CD4-positive, alpha-beta T cell treated with Interleukin-6 at 100 ng/mL for 8 hours (primary cell): ENCODE measurements around the gene KDM8.
"Not testable (repeated sequence)": the region's sequence is repeated elsewhere in the genome, so short reads cannot be mapped to it uniquely, and the experiment has no call there.

Experiments used
- DNase-seq: peaks from one replicate; pipeline ENCODE4 v3.0.0-alpha.2; 2020; ENCODE audit warnings: mixed read lengths, low spot score

The KDM8 gene

DNA sequence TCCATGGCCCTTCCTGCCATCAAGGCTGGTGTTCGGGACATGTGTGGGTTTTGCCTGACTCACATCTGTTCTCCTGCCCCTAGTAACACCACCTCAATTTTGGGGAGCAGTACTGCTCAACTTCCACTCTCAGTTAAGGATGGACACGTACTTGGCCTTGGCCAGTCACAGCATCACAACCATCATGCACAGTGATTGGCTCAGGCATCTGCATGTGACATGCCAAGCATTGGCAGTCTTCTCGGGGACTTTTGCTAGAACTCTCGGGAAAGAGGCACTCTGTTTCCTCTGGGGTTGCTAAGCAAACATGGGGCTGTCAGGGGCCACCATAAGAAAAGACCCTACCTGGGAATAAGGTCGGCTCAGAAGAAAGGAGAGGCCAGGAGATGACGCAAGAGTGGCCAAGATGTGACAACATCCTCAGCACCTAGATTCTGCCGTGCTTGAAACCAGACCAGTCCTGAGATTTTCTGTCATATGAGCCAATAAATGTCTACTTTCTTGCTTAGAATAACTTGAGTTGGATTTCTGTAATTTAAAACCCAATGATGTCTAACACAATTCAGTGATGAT lies 11.9 kb upstream of the KDM8 start:
- no peak for DNase-seq

DNA sequence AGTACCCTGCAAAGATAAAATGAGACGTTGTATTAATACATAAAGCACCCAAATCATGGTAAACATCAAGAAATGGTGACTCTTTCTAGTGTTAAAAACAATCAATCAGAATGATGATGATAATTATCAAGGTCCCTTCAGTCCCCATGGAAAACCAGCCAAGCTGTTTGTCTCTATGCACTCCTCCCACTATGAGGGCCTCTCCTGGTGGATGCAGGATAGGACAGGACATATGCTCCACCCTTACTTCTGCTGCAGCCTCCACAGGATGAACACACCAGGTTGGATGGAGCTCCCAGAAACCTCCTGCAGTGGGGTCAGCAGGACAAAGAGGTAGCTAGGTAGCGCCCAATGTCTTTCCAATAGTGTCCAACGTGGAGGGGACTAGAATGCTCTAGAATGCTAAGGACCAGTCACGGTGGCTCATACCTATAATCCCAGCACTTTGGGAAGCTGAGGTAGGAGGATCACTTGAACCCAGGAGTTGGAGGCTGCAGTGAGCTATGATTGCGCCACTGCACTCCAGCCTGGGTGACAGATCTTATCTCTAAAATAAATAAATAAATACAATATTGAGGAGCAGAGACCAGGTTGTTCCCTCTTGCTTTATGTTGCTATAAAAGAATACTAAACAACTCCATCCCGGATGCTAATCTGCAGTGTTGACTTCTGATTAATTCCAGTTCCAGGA lies 9.9 kb upstream of the KDM8 start:
- DNase-seq: no peak

DNA sequence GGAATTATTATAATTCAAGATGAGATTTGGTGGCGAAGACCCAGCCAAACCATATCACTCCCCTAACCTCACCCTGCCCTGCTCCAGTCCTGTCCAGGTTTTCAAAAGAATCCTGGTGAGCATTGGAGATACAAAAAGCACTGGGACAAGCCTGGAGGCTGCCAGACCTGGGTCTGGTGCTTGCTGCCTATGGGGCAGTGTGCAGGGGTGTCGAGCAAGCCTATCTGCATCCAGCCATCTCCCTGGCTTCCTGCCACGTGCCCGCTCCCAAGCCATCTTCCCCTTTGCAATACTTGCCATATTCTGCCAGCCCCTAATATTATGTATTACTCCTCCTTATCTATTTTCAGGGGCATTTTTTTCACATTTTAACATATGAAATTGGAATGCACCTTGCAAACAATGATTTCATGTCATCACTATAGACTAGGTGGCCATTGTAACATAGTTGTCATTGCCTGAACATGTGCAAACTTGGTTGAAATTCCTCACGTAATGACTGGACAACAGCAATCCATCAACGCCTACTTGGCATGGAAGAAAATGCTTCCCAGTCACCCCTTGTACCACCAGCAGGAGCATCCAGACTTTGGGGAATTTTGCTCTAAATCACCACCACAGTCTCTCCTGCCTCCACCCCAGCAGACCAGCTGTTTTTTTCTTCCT lies 8.1 kb upstream of the KDM8 start:
- no peak for DNase-seq

DNA sequence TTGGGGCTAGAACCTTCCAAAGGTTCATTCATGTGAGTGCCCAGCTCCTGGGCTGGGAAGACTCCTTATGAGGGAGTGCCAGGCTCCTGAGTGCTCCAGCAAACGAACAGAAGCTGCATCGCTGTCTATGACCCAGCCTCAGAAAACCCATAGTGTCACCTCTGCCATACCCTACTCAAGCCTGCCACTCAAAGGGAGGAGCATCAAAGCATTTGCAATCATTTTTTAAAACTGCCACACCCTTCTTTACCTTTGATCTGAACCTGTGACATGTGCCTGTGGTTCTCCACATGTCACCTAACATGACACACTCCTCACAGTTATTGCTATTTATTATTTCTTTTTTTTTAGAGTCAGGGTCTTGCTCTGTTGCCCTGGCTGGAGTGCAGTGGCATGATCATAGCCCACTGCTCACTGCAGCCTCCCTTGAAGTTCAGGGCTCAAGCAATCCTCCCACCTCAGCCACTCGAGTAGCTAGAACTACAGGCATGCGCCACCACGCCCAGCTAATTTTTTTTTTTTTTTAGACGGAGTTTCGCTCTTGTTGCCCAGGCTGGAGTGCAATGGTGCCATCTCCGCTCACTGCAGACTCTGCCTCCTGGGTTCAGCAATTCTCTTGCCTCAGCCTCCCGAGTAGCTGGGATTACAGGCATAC lies 7.3 kb upstream of the KDM8 start:
- DNase-seq: peak; percentile 82

DNA sequence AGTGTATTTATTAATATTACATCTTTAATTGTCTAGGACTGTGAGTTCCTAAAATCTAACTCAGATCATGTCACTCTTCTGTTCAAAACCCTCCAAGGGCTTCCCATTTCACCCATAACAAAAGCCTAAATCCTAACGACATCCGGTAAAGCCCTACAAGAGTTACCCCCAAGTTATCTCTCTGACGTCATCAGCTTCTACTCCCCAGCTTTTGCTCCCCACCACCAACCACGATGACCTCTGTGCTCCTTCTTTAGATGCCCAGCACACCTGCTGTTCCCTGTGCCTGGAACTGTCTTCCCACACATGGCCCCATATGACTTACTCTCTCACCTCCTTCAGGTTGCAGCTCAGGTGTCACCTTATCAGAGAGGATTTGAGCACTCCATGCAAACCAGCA lies 6.3 kb upstream of the KDM8 start:
- DNase-seq: no peak

DNA sequence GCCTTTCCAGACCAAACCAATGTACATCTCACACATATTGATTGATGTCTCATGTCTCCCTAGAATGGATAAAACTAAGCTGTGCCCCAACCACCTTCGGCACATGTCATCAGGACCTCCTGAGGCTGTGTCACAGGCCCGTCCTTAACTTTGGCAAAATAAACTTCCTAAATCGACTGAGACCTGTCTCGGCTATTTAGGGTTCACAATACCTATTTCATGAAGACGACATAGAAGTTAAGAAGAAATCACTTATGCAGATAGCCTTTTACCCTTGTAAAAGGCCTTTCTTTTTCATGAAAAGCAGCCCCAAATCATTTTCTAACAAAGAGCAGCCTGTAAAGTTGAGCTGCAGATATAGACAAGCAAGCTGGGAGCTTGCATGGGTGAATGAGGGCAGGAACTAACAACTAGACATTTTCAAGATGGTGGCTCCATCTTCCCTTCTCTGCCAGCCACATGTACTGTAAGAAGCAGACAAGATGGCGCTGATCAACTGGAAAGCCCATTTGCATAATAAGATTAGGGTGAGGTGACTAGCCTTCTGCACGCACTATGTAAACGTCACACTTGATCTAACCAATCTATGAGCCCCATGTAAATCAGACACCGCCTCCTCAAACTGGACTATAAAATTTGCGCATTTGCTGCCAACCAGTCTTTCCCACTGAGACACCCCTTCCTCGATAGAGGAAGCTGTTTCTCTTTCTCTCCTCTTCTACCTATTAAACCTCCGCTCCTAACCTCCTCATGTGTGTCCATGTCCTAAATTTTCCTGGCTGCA lies 4.7 kb upstream of the KDM8 start:
- no peak for DNase-seq

DNA sequence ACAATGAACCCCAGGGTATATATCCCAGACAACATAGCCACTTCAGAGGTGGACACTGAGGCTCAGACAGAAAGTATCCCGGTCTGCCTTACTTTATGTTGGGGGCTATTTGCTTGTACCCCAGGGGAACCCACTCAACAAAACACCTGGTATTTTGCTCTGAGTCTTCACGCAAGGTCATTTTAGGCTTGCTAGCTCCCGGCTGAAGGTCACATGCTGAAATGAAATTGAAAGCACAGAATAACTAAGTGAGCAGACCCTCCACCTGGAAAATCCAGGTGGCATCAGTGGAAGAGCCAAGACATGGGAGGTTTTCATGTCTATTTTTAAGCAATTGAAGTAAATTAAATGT lies 4.1 kb upstream of the KDM8 start:
- DNase-seq: no peak

DNA sequence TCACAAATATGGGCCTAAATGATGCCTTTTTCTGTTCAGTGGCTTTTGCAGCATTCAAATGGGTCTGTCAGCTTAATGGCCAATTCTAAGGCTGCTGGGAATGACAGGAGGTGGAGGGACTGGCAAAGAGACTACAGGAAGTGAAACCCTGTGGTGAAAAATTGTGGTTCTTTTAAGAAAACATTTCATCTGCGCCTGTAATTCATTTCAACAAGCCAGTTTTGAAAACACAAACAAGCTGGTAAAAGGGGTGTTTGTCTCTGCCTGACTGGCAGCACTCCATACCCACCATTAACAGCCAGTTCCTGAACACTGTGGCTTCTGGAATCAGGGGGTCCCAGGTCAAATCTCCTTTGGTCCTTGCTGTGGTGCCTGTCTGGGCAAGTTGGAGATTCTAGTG lies 3.6 kb upstream of the KDM8 start:
- DNase-seq: peak; percentile 69

DNA sequence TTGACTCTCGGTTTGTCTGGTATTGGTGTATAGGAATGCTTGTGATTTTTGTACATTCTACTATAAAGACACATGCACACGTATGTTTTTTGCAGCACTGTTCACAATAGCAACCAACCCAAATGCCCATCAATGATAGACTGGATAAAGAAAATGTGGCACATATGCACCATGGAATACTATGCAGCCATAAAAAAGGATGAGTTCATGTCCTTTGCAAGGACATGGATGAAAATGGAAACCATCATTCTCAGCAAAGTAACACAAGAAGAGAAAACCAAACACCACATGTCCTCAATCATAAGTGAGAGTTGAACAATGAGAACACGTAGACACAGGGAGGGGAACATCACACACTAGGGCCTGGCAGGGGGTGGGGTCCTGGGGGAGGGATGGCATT lies 2.4 kb upstream of the KDM8 start:
- DNase-seq: not testable (repeated sequence)

DNA sequence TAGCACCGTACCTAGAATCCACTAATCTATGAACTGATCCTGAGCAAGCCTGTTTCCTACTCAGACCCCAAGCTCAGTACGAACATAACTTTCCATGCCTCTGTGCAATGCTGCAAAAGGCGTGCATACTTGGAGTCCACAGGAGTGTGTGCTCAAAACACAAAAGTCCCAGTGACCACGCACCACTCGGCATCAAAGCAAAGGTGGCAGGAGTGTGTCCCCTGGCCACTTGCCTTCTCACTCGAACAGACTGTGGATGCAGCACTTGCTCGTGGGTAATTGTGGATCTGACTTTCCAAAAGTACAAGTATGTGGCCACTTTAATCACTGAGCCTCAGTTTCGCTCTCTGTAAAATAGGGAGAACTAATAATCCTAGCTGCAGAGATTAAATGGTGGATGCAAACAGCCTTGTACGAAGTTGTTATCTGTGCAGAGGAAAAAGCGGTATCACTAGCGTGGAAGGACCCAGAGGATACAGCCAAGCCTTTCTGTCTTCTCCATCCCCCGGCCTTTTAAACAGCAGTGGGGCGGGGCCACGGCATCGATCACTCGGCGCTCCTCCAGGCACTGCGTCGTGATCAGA lies 311 bp upstream of the KDM8 start:
- peak; percentile 89 for DNase-seq

DNA sequence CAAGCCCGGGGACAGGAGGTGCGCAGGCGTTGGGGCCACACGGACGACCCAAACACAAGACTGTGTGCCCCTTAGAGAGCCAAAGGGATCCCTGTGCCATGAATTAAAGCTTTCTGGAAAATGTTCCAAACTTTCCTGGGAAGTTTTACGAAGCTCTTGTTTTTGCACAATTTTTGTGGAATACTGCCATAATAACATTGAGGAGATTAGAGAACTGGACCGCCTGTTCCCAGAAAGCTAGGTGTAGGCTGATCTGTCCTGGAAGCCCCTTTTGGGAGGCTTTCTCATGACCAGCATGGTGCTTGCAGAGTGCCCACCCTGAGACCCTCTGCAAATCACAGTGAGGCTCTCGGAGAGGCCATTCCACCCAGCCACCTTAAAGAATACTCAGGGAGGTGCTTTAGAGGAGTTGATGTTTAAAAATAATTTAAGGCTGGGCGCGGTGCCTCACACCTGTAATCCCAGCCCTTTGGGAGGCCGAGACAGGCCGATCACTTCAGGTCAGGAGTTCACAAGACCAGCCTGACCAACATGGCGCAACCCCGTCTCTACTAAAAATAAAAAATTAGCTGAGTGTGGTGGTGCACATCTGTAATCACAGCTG lies 1.1 kb downstream of the KDM8 start:
- no peak for DNase-seq

DNA sequence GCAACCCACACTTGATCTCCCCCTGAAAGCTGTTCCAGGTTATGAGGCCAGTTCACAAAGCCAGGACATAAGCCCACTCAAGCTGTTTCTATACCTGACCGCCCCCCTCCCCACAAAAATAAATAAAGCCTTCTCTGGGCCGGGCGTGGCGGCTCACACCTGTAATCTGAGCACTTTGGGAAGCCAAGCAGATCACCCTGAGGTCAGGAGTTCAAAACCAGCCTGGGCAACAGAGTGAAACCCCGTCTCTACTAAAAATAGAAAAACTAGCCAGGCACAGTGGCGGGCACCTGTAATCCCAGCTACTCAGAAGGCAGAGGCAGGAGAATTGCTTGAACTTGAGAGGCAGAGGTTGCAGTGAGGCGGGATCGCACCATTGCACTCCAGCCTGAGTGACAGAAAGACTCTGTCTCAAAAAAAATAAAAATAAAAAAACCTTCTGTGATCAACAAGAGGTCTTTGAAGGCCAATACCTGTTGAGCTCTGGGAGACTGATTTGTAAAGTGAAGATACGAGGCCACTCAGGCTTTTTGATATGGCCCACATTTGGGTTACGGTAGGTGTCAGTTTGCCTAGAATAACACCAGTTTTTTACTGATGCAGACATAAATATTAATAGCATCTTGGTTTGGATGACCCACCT lies 2.2 kb downstream of the KDM8 start:
- DNase-seq: no peak

DNA sequence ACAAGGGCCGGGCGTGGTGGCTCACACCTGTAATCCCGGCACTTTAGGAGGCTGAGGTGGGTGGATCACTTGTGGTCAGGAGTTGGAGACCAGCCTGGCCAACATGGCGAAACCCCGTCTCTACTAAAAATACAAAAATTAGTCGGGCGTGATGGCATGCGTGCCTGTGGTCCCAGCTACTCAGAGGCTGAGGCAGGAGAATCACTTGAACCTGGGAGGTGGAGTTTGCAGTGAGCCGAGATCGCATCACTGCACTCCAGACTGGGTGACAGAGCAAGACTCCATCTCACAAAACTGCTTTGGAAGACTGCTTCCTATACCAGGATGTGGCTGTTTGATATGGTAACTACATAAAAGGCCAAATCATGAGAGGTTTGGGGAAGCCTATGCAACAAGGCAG lies 3.8 kb downstream of the KDM8 start:
- not testable (repeated sequence) for DNase-seq

DNA sequence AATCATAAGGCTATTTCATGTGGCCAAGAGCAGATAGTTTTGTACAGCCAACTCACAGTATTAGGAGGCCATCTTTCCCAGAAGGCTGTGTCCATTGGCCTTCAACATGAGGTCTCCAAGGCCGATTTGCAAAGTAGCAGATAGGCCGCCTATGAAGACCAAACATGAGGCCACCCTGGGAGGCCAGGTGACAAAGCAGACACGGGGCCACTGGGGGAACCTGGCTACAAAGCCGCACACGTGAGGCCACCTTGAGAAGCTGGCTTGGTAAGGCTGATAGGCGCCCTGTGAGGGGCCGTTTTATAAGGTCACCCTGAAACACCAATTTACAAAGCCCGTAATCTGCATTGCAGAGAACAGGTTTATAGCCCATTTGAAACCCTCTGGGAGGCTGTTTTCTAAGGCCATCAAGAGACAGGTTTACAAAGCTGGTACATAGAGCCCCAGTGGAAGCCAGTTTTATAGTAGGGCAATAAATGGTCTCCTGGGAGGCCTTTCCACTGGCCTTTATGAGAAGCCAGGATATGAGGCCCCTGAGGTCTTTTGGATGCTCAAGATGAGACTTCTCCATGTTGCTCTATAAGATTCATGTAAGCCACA lies 4.9 kb downstream of the KDM8 start:
- DNase-seq: no peak

DNA sequence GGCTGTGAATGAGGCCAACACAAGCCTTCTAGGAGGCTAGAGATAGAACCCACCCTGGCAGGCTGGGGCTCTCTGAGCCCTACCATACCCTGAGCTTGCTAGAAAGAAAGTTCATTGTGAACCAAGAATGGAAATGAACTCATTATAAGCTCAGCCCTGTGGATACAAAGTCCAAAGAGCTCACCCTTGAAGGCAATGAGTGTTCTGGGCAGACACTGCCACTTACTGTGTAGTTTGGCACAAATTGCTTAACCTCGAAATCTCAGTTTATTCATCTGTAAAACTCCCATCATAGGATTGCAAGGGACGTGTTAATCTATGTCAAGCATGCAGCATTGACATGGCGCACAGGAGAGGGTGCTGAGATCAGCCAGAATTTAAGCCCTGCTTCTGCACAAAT lies 5.5 kb downstream of the KDM8 start:
- DNase-seq: no peak

DNA sequence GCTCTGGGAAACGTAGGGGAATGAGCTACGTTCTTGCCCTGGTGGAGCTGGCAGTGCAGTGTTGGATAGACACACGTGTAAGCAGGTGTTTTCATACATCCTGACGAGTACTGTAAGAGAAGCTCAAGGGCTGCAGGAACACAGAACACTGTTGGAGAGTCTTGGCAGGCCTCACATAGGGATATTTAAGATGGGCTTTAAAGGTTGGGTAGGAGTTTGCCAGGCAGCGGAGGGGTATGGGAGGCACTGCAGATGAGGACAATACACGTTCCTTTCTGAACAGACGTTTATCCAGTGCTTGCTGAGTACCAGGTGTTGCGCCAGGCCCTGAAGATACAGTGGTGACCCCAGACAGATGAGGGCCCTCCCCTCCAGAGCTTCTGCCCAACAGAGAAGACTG lies 6.3 kb downstream of the KDM8 start:
- no peak for DNase-seq

DNA sequence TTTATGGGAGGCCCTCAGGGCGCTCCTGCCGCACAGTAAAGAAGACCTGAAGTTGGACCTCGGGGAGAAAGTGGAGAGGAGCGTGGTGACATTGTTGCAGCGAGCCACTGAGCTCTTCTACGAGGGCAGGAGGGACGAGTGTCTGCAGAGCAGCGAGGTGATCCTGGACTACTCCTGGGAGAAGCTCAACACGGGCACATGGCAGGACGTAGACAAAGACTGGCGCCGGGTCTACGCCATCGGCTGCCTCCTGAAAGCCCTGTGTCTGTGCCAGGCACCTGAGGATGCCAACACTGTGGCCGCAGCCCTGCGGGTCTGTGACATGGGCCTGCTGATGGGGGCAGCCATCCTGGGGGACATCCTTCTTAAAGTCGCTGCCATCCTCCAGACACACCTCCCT lies 6.8 kb downstream of the KDM8 start:
- no peak for DNase-seq

DNA sequence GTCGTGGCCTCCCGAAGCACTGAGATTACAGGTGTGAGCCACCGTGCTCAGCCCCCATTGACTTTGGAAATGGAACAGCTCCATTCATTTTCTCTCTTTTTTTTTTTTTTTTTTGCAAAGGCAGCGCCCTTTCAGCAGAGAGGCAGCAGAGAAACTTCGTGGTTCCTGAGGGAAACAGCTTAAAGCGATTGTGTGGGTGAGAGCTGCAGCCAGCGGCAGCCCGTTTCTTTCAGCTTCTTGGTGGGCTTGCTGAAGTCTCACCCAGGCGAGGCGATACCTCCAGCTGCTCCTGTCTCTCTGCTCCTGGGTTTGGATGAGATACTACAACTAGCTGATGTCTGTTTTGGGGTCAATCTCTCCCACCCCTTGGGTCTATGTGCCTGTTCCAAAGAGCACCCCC lies 7.7 kb downstream of the KDM8 start:
- DNase-seq: no peak

DNA sequence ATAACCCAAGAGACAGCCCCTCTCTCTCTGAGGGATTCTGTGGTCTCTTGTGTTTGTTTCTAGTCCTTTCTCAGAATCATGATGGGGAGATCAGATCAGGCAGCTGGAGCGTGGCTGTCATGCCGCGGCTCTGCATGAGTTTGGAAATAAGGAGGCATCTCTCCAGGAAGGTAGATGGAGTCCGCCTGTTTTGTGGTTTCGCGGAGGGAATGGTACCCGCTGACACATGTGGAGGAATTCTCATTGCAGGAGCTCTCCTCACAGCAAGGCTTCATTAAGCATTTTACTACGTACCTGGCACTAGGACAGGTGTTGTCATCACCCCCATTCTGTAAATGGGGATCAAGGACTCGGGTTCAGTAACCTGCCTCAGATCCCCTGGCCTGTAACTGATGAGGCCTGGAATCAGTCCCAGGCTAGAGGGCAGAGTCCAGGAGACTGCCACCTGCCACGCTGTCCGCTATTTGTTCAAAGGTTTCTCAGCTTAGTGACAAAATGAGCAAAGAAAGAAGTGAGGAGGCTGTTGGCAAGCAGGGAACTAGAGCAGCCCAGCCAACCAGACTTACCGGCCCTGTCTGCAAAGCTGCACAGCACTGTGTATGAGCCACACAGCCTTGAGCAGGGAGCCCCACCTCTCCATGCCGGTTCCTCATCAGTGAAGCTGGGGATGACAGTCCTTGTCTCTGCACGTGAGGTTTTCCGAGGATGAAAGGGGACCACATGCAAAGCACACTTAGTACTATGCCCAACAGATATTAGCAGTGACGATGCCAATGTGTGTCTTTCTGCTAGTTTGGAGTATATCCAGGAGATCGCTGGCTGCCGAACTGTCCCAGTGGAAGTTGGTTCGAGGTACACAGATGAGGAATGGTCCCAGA lies 11.0 kb downstream of the KDM8 start:
- DNase-seq: no peak

DNA sequence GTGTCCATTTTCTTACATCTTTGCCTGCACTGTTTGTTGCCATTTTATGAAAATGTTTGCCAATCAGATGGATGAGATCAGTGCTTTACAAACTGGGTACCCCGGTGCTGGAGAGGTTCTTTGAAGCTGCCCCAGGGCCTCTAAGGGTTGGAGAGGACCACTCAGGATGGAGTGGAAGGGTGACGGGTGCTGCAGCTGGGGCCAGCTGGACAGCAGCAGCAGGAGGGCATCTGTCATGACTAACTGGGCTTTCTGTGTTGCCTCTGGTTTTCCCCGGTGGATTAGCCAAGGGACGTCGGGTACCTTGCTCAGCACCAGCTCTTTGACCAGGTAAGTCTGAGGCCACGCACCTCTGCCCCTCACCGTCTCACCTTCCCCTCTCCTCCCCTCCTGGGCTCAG lies 12.3 kb downstream of the KDM8 start:
- DNase-seq: no peak
